ENCODE measurements around the gene SETDB1.

The SETDB1 gene

GRCh38 chr1:151008244-151009205 is 82.4 kb downstream of the SETDB1 start, which contains the start of gene PRUNE1:
TSS of gene PRUNE1 (plus strand) at chr1:151008449. CDS start at chr1:151008633, 184 bp downstream.
- TF ChIP-seq L3MBTL2 (conservative IDR thresholded peaks at IDR 0.05) (peak; percentile 93), HDGF (IDR thresholded peaks at IDR 0.05; ENCODE audit: borderline replicate concordance) (no peak)
- CTCF ChIA-PET, result interaction anchor here (0.8 to 1.4 kb wide), 2 partner anchors 12 to 64 kb away, joined by 3 to 4 read pairs; no protein-coding TSS in a partner anchor
- POLR2A ChIA-PET, result interaction anchor here (0.7 kb wide), 1 partner anchor 9 kb away, joined by 3 read pairs; no protein-coding TSS in a partner anchor
- peak; percentile 100 for DNase-seq (ENCODE audit: extremely low spot score)

DNA sequence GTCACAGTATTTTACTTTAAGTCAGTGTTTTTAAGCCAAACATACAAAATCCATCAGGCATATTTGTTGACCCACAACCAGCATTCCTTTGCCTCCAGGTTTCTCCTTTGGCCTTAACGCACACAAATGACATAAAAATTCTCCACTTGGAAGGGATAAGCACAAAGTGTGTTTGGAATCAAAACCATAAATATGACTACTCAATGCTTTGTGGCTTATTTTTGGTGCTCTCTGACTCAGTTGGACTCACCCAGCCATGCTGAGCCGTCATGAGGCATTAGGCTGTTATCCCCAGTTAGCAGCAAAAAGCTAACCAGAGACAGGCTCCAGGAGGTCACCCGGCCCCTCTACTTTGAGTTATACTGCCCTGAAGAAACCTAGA is 83.0 kb downstream of the SETDB1 start:
- no peak for DNase-seq (ENCODE audit: extremely low spot score)
- CTCF ChIA-PET, result interaction anchor here (0.8 to 1.4 kb wide), 2 partner anchors 13 to 63 kb away, joined by 3 to 4 read pairs; no protein-coding TSS in a partner anchor

DNA sequence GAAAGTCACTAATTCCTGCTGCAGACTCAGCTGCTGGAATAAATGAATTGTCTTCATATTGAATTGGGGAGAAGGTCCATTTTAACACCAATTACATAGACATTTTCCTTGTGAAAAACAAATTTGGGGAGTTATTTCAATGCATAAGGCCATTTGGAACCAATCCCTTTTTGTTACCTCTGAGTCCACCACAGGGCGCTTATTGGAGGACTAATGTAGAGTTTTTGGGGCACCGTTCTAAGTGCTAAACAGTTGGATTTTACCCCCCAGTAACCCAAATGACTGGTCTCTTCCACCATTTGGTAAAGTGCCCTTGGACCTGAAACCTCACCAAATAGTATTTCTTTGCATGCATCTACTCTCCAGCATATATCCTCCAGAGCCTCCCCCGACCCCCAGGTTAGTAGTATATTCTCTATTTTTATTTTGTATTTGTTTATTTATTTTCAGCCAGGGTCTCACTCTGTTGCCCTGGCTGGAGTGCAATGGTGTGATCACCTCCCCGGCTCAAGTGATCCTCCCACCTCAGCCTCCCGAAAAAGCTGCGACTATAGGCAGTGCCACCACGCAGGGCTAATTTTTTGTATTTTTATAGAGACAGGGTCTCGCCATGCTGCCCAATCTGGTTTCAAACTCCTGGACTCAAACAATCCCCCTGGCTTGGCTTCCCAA is 83.6 kb downstream of the SETDB1 start:
- ChIA-PET CTCF (interaction anchor here (0.7 to 1.4 kb wide), 4 partner anchors 14 to 63 kb away, joined by 3 to 4 read pairs (median 3); no protein-coding TSS in a partner anchor), POLR2A (no interaction called here)
- DNase-seq (ENCODE audit: extremely low spot score), result no peak
- no peak for TF ChIP-seq BHLHE40 (IDR thresholded peaks at IDR 0.05; ENCODE audit: borderline replicate concordance)
- TF ChIP-seq CTBP1 (IDR thresholded peaks at IDR 0.05; ENCODE audit: borderline replicate concordance), result no peak
- TF ChIP-seq L3MBTL2 (conservative IDR thresholded peaks at IDR 0.05), result no peak
- no peak for TF ChIP-seq ARNT (IDR thresholded peaks at IDR 0.05)
- TF ChIP-seq TARDBP (IDR thresholded peaks at IDR 0.05), result no peak
- TF ChIP-seq FOXM1 (IDR thresholded peaks at IDR 0.05; ENCODE audit: borderline replicate concordance), result no peak

More for the DNA sequence above, 83.0 kb downstream of the SETDB1 start:
- POLR2A ChIA-PET, result no interaction called here
- TF ChIP-seq FOXK2 (IDR thresholded peaks at IDR 0.05) (no peak), HDGF (IDR thresholded peaks at IDR 0.05; ENCODE audit: borderline replicate concordance) (no peak), TARDBP (IDR thresholded peaks at IDR 0.05) (no peak), BHLHE40 (IDR thresholded peaks at IDR 0.05; ENCODE audit: borderline replicate concordance) (no peak)

GRCh38 chr1:151010346-151010726 is 84.2 kb downstream of the SETDB1 start:
- ChIA-PET CTCF (interaction anchor here (0.7 to 0.8 kb wide), 2 partner anchors 14 kb away, joined by 3 read pairs; no protein-coding TSS in a partner anchor), POLR2A (no interaction called here)
- TF ChIP-seq ARNT (IDR thresholded peaks at IDR 0.05), result no peak
- TF ChIP-seq SUZ12 (IDR thresholded peaks at IDR 0.05), result no peak
- TF ChIP-seq L3MBTL2 (conservative IDR thresholded peaks at IDR 0.05), result no peak
- TF ChIP-seq NFRKB (IDR thresholded peaks at IDR 0.05), result no peak
- no peak for TF ChIP-seq FOXM1 (IDR thresholded peaks at IDR 0.05; ENCODE audit: borderline replicate concordance)
- TF ChIP-seq HDGF (IDR thresholded peaks at IDR 0.05; ENCODE audit: borderline replicate concordance), result no peak
- TF ChIP-seq LEF1 (IDR thresholded peaks at IDR 0.05; ENCODE audit: borderline replicate concordance), result no peak
- TF ChIP-seq TARDBP (IDR thresholded peaks at IDR 0.05), result no peak
- no peak for TF ChIP-seq FOXK2 (IDR thresholded peaks at IDR 0.05)
- TF ChIP-seq SP1 (IDR thresholded peaks at IDR 0.05), result no peak
- no peak for TF ChIP-seq BHLHE40 (IDR thresholded peaks at IDR 0.05; ENCODE audit: borderline replicate concordance)
- TF ChIP-seq, protein P1, sequence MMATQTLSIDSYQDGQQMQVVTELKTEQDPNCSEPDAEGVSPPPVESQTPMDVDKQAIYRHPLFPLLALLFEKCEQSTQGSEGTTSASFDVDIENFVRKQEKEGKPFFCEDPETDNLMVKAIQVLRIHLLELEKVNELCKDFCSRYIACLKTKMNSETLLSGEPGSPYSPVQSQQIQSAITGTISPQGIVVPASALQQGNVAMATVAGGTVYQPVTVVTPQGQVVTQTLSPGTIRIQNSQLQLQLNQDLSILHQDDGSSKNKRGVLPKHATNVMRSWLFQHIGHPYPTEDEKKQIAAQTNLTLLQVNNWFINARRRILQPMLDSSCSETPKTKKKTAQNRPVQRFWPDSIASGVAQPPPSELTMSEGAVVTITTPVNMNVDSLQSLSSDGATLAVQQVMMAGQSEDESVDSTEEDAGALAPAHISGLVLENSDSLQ (IDR thresholded peaks at IDR 0.05), result no peak
- no peak for DNase-seq (ENCODE audit: extremely low spot score)

DNA sequence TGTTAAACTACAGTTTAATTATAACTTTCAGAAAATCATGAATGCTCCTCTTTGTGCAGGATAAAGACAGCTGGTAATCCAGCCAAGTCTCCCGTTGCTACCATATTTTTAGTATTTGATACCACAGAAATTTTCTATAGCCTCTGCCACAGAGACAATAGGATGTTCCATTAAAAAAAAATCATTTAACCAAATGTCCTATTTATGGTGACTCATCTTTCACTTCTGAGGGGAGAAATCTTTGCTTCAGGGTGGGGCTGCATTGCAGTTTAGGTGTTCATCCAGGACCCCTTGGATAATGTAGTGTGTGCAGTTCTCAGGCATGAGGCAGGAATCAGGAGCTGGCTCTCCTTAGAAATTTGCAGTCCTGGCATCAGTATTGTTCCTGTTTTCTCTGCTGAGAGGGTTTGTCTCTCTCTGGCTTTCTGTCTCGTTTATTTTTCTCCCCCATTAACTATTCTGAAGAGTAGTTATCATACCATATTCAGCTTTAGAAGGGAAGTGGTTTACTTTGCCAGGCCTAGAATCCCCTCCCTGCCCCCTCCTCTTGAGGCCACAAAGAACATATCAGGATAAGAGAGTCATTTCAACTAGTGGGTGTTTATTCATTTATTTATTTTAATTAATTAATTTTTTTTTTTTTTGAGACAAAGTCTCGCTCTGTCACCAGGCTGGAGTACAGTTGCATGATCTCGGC is 85.1 kb downstream of the SETDB1 start:
- no peak for DNase-seq (ENCODE audit: extremely low spot score)
- TF ChIP-seq TARDBP (IDR thresholded peaks at IDR 0.05) (no peak), SUZ12 (IDR thresholded peaks at IDR 0.05) (no peak), ZNF384 (IDR thresholded peaks at IDR 0.05) (no peak), ARNT (IDR thresholded peaks at IDR 0.05) (no peak), HDGF (IDR thresholded peaks at IDR 0.05; ENCODE audit: borderline replicate concordance) (no peak)
- TF ChIP-seq, protein P1 (IDR thresholded peaks at IDR 0.05), result no peak
- ChIA-PET CTCF (no interaction called here), POLR2A (no interaction called here)

DNA sequence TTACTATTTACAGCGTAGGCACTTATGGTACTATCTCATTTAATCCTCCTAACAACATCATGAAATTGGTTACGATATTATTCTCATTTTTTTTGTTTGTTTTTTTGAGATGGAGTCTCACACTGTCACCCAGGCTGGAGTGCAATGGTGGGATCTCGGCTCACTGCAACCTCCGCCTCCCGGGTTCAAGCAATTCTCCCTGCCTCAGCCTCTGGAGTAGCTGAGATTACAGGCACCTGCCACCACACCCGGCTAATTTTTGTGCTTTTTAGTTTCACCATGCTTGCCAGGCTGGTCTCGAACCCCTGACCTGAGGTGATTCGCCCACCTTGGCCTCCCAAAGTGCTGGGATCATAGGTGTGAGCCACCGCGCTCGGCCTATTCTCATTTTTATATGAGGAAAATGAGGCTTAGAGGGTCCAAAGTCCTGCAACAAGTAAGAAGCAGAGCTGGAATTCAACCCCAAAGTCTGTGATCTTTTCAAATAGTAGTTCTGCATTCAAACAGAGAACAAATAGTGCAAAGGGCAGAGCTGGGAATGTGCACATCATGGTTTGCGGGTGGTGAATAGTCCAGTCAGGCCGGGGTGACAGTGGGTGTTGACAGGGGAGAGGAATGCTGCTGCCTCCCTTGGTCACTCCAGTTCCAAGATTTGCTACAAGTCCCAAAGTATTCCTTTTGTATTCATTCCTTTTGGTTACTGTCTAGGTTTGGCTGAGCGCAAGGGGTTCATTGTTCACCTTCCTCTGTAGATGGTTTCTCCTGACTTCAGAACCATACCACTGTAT is 86.7 kb downstream of the SETDB1 start:
- POLR2A ChIA-PET, result no interaction called here
- TF ChIP-seq ELF4 (IDR thresholded peaks at IDR 0.05) (no peak), HDGF (IDR thresholded peaks at IDR 0.05; ENCODE audit: borderline replicate concordance) (no peak), ZNF384 (IDR thresholded peaks at IDR 0.05) (no peak), CTBP1 (IDR thresholded peaks at IDR 0.05; ENCODE audit: borderline replicate concordance) (no peak), SP1 (IDR thresholded peaks at IDR 0.05) (no peak), LEF1 (IDR thresholded peaks at IDR 0.05; ENCODE audit: borderline replicate concordance) (no peak), NFRKB (IDR thresholded peaks at IDR 0.05) (no peak), L3MBTL2 (conservative IDR thresholded peaks at IDR 0.05) (no peak), ARNT (IDR thresholded peaks at IDR 0.05) (no peak), SUZ12 (IDR thresholded peaks at IDR 0.05) (no peak), TARDBP (IDR thresholded peaks at IDR 0.05) (no peak), FOXA1 (IDR thresholded peaks at IDR 0.05) (no peak), BHLHE40 (IDR thresholded peaks at IDR 0.05; ENCODE audit: borderline replicate concordance) (no peak), FOXK2 (IDR thresholded peaks at IDR 0.05) (no peak), FOXM1 (IDR thresholded peaks at IDR 0.05; ENCODE audit: borderline replicate concordance) (no peak)
- TF ChIP-seq, protein P1 (IDR thresholded peaks at IDR 0.05), result no peak
- DNase-seq (ENCODE audit: extremely low spot score), result no peak
- CTCF ChIA-PET, result no interaction called here

All from HEK293T (cell line).